ENCODE results near the gene CCDC154.

CCDC154 gene

DNA sequence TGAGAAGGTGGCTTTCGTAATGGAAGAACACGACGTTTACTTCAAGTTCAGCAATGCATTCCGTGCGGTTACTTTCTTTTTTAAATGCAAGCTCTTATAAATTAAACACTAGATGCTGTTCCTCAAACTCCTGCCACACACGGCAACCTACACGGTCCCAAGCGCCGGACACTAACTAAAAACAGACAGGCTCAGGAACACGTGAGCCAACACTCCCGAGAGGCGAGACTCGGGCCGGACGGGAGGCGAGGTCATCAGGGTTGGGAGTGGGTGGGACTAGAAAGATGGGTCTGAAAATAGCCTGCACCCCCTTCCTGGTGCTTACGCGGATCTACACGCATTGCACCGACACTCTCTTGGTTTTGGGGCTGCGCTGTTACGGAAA is 24.1 kb upstream of the CCDC154 start:
- ChIA-PET POLR2A (no interaction called here), CTCF (no interaction called here)
- TF ChIP-seq FOXK2 (IDR thresholded peaks at IDR 0.05) (no peak), BHLHE40 (IDR thresholded peaks at IDR 0.05; ENCODE audit: borderline replicate concordance) (no peak), NFRKB (IDR thresholded peaks at IDR 0.05) (no peak), FOXA1 (IDR thresholded peaks at IDR 0.05) (no peak), TARDBP (IDR thresholded peaks at IDR 0.05) (no peak), LEF1 (IDR thresholded peaks at IDR 0.05; ENCODE audit: borderline replicate concordance) (no peak), PKNOX1 (IDR thresholded peaks at IDR 0.05) (no peak), ELF4 (IDR thresholded peaks at IDR 0.05) (no peak), SUZ12 (IDR thresholded peaks at IDR 0.05) (no peak), SP1 (IDR thresholded peaks at IDR 0.05) (no peak), ARNT (IDR thresholded peaks at IDR 0.05) (no peak), CTBP1 (IDR thresholded peaks at IDR 0.05; ENCODE audit: borderline replicate concordance) (no peak), HDGF (IDR thresholded peaks at IDR 0.05; ENCODE audit: borderline replicate concordance) (no peak)
- DNase-seq (ENCODE audit: extremely low spot score): no peak

DNA sequence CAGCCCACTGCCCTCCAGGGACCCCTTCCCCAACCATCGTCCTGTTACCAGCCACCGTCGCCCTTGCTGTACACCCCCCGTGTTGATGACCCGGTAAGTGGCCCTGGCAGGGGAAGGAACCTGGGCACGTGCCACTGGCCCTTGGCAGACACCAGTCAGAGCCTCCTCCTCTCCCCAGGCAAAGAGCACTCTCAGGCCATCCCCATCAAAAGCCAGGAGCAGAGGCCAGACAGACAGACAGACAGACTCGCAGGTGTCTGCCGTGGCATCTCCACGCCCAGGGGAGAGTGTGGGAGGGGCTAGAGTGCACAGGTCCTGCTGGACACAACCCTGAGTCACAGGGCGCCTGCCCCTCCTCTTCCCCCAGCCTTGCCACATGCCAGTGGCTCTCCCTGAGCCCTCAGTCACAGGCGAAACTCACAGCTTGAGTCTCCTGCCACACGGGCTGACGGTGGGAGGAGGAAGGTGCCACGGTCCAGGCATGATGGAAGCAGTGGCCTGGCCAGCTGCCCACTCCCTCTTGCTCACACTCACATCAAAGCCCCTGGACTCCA is 22.7 kb upstream of the CCDC154 start:
- ChIA-PET POLR2A (no interaction called here), CTCF (no interaction called here)

GRCh38 chr16:1466054-1466453 is 21.7 kb upstream of the CCDC154 start:
- TF ChIP-seq FOXM1 (IDR thresholded peaks at IDR 0.05; ENCODE audit: borderline replicate concordance) (no peak), FOXK2 (IDR thresholded peaks at IDR 0.05) (no peak), BHLHE40 (IDR thresholded peaks at IDR 0.05; ENCODE audit: borderline replicate concordance) (no peak), CTBP1 (IDR thresholded peaks at IDR 0.05; ENCODE audit: borderline replicate concordance) (no peak), FOXA1 (IDR thresholded peaks at IDR 0.05) (no peak), ARNT (IDR thresholded peaks at IDR 0.05) (no peak), HDGF (IDR thresholded peaks at IDR 0.05; ENCODE audit: borderline replicate concordance) (no peak), SP1 (IDR thresholded peaks at IDR 0.05) (no peak)
- CTCF ChIA-PET: no interaction called here
- POLR2A ChIA-PET: no interaction called here
- DNase-seq (ENCODE audit: extremely low spot score): no peak

More for the DNA sequence above, 22.7 kb upstream of the CCDC154 start:
- TF ChIP-seq FOXK2 (IDR thresholded peaks at IDR 0.05) (no peak), HDGF (IDR thresholded peaks at IDR 0.05; ENCODE audit: borderline replicate concordance) (no peak), SUZ12 (IDR thresholded peaks at IDR 0.05) (no peak), PKNOX1 (IDR thresholded peaks at IDR 0.05) (no peak), ELF4 (IDR thresholded peaks at IDR 0.05) (no peak), FOXM1 (IDR thresholded peaks at IDR 0.05; ENCODE audit: borderline replicate concordance) (no peak), FOXA1 (IDR thresholded peaks at IDR 0.05) (no peak), ZNF384 (IDR thresholded peaks at IDR 0.05) (no peak)
- no peak for DNase-seq (ENCODE audit: extremely low spot score)

GRCh38 chr16:1465567-1465915 is 21.2 kb upstream of the CCDC154 start:
- no peak for TF ChIP-seq ZNF384 (IDR thresholded peaks at IDR 0.05)
- TF ChIP-seq HDGF (IDR thresholded peaks at IDR 0.05; ENCODE audit: borderline replicate concordance): no peak
- no peak for TF ChIP-seq TARDBP (IDR thresholded peaks at IDR 0.05)
- no peak for TF ChIP-seq FOXK2 (IDR thresholded peaks at IDR 0.05)
- TF ChIP-seq NFRKB (IDR thresholded peaks at IDR 0.05): no peak
- no peak for TF ChIP-seq FOXM1 (IDR thresholded peaks at IDR 0.05; ENCODE audit: borderline replicate concordance)
- no peak for TF ChIP-seq FOXA1 (IDR thresholded peaks at IDR 0.05)
- TF ChIP-seq SUZ12 (IDR thresholded peaks at IDR 0.05): no peak
- TF ChIP-seq ELF4 (IDR thresholded peaks at IDR 0.05): no peak
- no peak for TF ChIP-seq L3MBTL2 (conservative IDR thresholded peaks at IDR 0.05)
- no peak for TF ChIP-seq PKNOX1 (IDR thresholded peaks at IDR 0.05)
- TF ChIP-seq ARNT (IDR thresholded peaks at IDR 0.05): no peak
- TF ChIP-seq BHLHE40 (IDR thresholded peaks at IDR 0.05; ENCODE audit: borderline replicate concordance): no peak
- no peak for TF ChIP-seq CTBP1 (IDR thresholded peaks at IDR 0.05; ENCODE audit: borderline replicate concordance)
- TF ChIP-seq SP1 (IDR thresholded peaks at IDR 0.05): no peak
- no peak for TF ChIP-seq LEF1 (IDR thresholded peaks at IDR 0.05; ENCODE audit: borderline replicate concordance)
- POLR2A ChIA-PET: no interaction called here
- DNase-seq (ENCODE audit: extremely low spot score): no peak
- CTCF ChIA-PET: interaction anchor here (0.6 kb wide), 1 partner anchor 25 kb away, joined by 7 read pairs; no protein-coding TSS in a partner anchor

DNA sequence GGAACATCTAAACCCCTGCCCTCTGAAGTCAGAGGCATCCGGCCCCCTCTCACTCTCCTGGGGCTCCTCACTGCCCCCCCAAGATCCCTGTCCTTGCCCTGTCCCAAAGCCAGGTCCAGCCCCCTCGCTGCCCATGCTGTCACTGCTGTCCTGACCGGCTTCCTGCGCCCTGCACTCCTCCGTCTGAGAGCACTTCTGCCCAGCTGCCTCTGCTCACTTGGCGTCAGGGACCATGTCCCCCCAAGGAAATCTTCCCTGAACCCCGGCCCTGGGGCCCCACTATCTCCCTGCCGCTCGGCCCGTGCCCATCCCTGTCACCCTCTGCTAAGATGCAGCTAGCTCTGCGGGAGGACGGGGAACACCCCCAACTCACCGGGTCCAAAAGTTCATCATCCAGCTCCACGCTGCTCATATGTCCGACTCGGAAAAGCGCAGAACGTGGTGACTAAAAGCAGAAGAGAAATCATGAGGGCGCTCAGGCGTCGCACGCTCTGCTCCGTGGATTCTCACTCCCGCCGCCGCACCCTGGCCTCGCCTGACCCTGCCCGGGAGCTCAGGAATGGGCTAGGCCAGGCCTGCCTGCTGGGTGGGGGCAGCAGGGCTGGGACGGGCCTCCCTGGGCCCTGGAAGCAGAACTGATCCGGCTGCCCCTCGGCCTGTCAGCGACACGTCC is 20.7 kb upstream of the CCDC154 start:
- no peak for DNase-seq (ENCODE audit: extremely low spot score)
- TF ChIP-seq SP1 (IDR thresholded peaks at IDR 0.05): no peak
- POLR2A ChIA-PET: no interaction called here
- CTCF ChIA-PET: interaction anchor here (0.6 kb wide), 1 partner anchor 25 kb away, joined by 7 read pairs; no protein-coding TSS in a partner anchor

GRCh38 chr16:1464196-1464893 is 20.0 kb upstream of the CCDC154 start:
- TF ChIP-seq FOXA1 (IDR thresholded peaks at IDR 0.05) (no peak), FOXK2 (IDR thresholded peaks at IDR 0.05) (no peak)
- no peak for DNase-seq (ENCODE audit: extremely low spot score)
- ChIA-PET POLR2A (no interaction called here), CTCF (no interaction called here)

Data from HEK293T (cell line).